GM18505 (cell line): Measurements from ENCODE around the gene C1orf122.
"Not testable (repeated sequence)": the region's sequence is repeated elsewhere in the genome, so short reads cannot be mapped to it uniquely, and the experiment has no call there.

Experiments used
- ATAC-seq: cut with Tn5 transposase; IDR thresholded peaks from one replicate; pipeline ENCODE4 v1.9.1; 2021; ENCODE audit not compliant: unreplicated experiment
- POLR2A ChIP-seq: IDR thresholded peaks from 4 replicates; pipeline ENCODE4 v1.6.1; 2011; ENCODE audit warnings: borderline replicate concordance; ENCODE audit not compliant: insufficient read depth, insufficient read length; ENCODE audit errors: extremely low read depth

C1orf122 gene

GRCh38 chr1:37807555-37808368 lies at the start of gene C1orf122, which contains the start of gene YRDC:
C1orf122 (plus strand) TSS chr1:37807790; CDS start chr1:37808405, 615 bp downstream.
YRDC (minus strand) TSS chr1:37808208; CDS start chr1:37808180, 28 bp downstream.
- peak; percentile 86 for ATAC-seq
- TF ChIP-seq POLR2A = peak; percentile 77

- no peak for ATAC-seq
Measured at GRCh38 chr1:37759451-37759850, 48.1 kb upstream of the C1orf122 start.

GRCh38 chr1:37761416-37762095 lies 46.0 kb upstream of the C1orf122 start:
- no peak for ATAC-seq
- TF ChIP-seq POLR2A = no peak

More at GRCh38 chr1:37759451-37759850, 48.1 kb upstream of the C1orf122 start:
- no peak for TF ChIP-seq POLR2A

GRCh38 chr1:37762516-37762915 lies 45.1 kb upstream of the C1orf122 start:
- TF ChIP-seq POLR2A = no peak
- ATAC-seq = no peak

GRCh38 chr1:37763791-37764413 lies 43.7 kb upstream of the C1orf122 start:
- ATAC-seq = no peak
- TF ChIP-seq POLR2A = no peak

- TF ChIP-seq POLR2A = no peak
- no peak for ATAC-seq
Measured at GRCh38 chr1:37764414-37764825, 43.2 kb upstream of the C1orf122 start.

GRCh38 chr1:37764888-37765441 lies 42.6 kb upstream of the C1orf122 start, which contains the start of gene EPHA10:
EPHA10 (minus strand) TSS chr1:37765120; CDS start chr1:37765066, 54 bp downstream.
- no peak for ATAC-seq
- no peak for TF ChIP-seq POLR2A

- TF ChIP-seq POLR2A = no peak
- no peak for ATAC-seq
Measured at GRCh38 chr1:37765916-37766664, 41.5 kb upstream of the C1orf122 start.

- ATAC-seq = no peak
- TF ChIP-seq POLR2A = no peak
Measured at GRCh38 chr1:37767488-37767887, 40.1 kb upstream of the C1orf122 start.

GRCh38 chr1:37771440-37771839 lies 36.1 kb upstream of the C1orf122 start:
- not testable (repeated sequence) for ATAC-seq

- no peak for TF ChIP-seq POLR2A
- ATAC-seq = no peak
Measured at GRCh38 chr1:37776946-37777516, 30.6 kb upstream of the C1orf122 start.

GRCh38 chr1:37778654-37779053 lies 28.9 kb upstream of the C1orf122 start:
- ATAC-seq = no peak
- no peak for TF ChIP-seq POLR2A
